K562 (cell line): ENCODE data around the gene TUBG2. TPM values are rescaled to one million over a fixed set of nuclear protein-coding genes. Genes with fewer than 3 reads are reported as not detected.
A peak's percentile ranks its signal among the peaks of the same experiment; 100 is the strongest.

Experiments used
- BHLHE40 ChIP-seq: IDR thresholded peaks from 2 replicates; pipeline ENCODE4 v1.6.1; 2011; ENCODE audit warnings: low read length, improper control_type of control experiment
- CHD1 ChIP-seq: fragments of 200-600 bp; sonication (generic); IDR thresholded peaks from one replicate; pipeline ENCODE4 v1.6.1; 2012; ENCODE audit warnings: mild to moderate bottlenecking, moderate library complexity, low read length, inconsistent platforms
- DDX20 ChIP-seq: fragments of 450-650 bp; IDR thresholded peaks from 2 replicates; pipeline ENCODE4 v1.6.1; 2016; ENCODE audit warnings: missing genetic modification characterization, low read depth, mild to moderate bottlenecking, missing compliant biosample characterization, moderate library complexity
- ERF ChIP-seq: fragments of 450-650 bp; formaldehyde crosslinking; IDR thresholded peaks from 2 replicates; pipeline ENCODE4 v1.4.0; 2020; ENCODE audit warnings: mild to moderate bottlenecking, mixed read lengths
- ETV5 ChIP-seq: sonication (generic); formaldehyde crosslinking; IDR thresholded peaks from 2 replicates; pipeline ENCODE4 v1.4.0; 2020; ENCODE audit warnings: low read depth, mild to moderate bottlenecking, missing genetic modification reagents
- MEF2D ChIP-seq: conservative IDR thresholded peaks from 2 replicates; pipeline ENCODE4 v1.6.1; 2016; ENCODE audit warnings: low read depth, missing genetic modification characterization, missing compliant biosample characterization
- NCOA4 ChIP-seq: fragments of 450-650 bp; IDR thresholded peaks from 2 replicates; pipeline ENCODE4 v1.6.1; 2018; ENCODE audit warnings: mild to moderate bottlenecking; ENCODE audit not compliant: partially characterized antibody
- NCOR1 ChIP-seq: fragments of 450-650 bp; IDR thresholded peaks from 2 replicates; pipeline ENCODE4 v1.6.1; 2016; ENCODE audit warnings: mild to moderate bottlenecking, moderate library complexity
- NUFIP1 ChIP-seq: fragments of 450-650 bp; IDR thresholded peaks from 2 replicates; pipeline ENCODE4 v1.6.1; 2018; ENCODE audit not compliant: partially characterized antibody
- PHF21A ChIP-seq: fragments of 450-650 bp; IDR thresholded peaks from 2 replicates; pipeline ENCODE4 v1.6.1; 2017; ENCODE audit warnings: low read depth, borderline replicate concordance
- SREBF1 ChIP-seq: fragments of 150-350 bp; IDR thresholded peaks from 2 replicates; pipeline ENCODE4 v1.6.1; 2014; ENCODE audit warnings: antibody characterized with exemption, low read depth, low read length, borderline replicate concordance
- XRCC4 ChIP-seq: IDR thresholded peaks from one replicate; pipeline ENCODE4 v1.6.1; 2011; ENCODE audit not compliant: insufficient read depth, insufficient read length; ENCODE audit errors: extremely low read depth
- ZFP30 ChIP-seq: fragments of 250-450 bp; sonication (Bioruptor Pico); IDR thresholded peaks from 2 replicates; pipeline ENCODE4 v1.8.0; 2022; ENCODE audit warnings: moderate library complexity, mild to moderate bottlenecking, inconsistent platforms, borderline replicate concordance
- ZNF384 ChIP-seq: IDR thresholded peaks from 2 replicates; pipeline ENCODE4 v1.6.1; 2012; ENCODE audit warnings: low read depth, low read length, improper control_type of control experiment
- ZNF699 ChIP-seq: fragments of 250-450 bp; sonication (Bioruptor Pico); IDR thresholded peaks from 2 replicates; pipeline ENCODE4 v1.8.0; 2021; ENCODE audit warnings: mild to moderate bottlenecking, moderate library complexity; ENCODE audit not compliant: insufficient replicate concordance
- polyA plus RNA-seq, 8 experiments: library from polyadenylated mRNA; depleted of rRNA in 4 of 8; stranded (reverse) in 5 of 8; unstranded in 3 of 8; fragments of >200 nt; fragmentation: Nextera tagmentation in 2 of 8; fragmentation: Illumina TruSeq in 1 of 8; extraction: Ambion mirVana in 2 of 8; extraction: Trizol in 1 of 8; gene quantifications; 2 replicates each; pipeline versions ENCODE4 v1.2.1 to v1.2.3, GENCODE V29; 2011 to 2014; ENCODE audit warnings: inconsistent platforms in 1 of 8, missing spikeins in 1 of 8
- total RNA-seq, 7 experiments: library from RNA; depleted of rRNA in 6 of 7; stranded (reverse); fragments of >200 nt in 6 of 7; fragmentation: Illumina TruSeq in 2 of 7; extraction: Trizol in 2 of 7; gene quantifications; 2 replicates each; pipeline versions ENCODE4 v1.2.1 to v1.2.3, GENCODE V29; 2011 to 2021; ENCODE audit warnings: low replicate concordance in 1 of 7
- TF ChIP-seq, protein P1 (sequence below): fragments of 150-350 bp; conservative IDR thresholded peaks from 2 replicates; pipeline ENCODE4 v1.6.1; 2014; ENCODE audit warnings: low read length
- TF ChIP-seq, protein P2 (sequence below), 2 experiments: fragments of 450-650 bp in 1 of 2; IDR thresholded peaks; 2 replicates each; pipeline ENCODE4 v1.6.1; 2011 to 2017; ENCODE audit warnings: low read depth in 2 of 2, antibody characterized with exemption in 1 of 2, borderline replicate concordance in 1 of 2, low read length in 1 of 2, mild to moderate bottlenecking in 1 of 2, mixed read lengths in 1 of 2; ENCODE audit not compliant: control insufficient read depth in 1 of 2
- TF ChIP-seq, protein P3 (sequence below): fragments of 450-650 bp; IDR thresholded peaks from 2 replicates; pipeline ENCODE4 v1.6.1; 2016; ENCODE audit warnings: antibody characterized with exemption
- TF ChIP-seq, protein P4 (sequence below): sonication (generic); formaldehyde crosslinking; IDR thresholded peaks from 2 replicates; pipeline ENCODE4 v1.8.0; 2022; ENCODE audit warnings: mild to moderate bottlenecking, missing genetic modification reagents

TUBG2 gene
- total and polyA plus RNA-seq, 9 of the 15 experiments (the other 6 are each of a cell fraction or from before 2014, with no cell fraction given) = 0.09 to 0.80 (median 0.24) TPM; not detected in 2

DNA sequence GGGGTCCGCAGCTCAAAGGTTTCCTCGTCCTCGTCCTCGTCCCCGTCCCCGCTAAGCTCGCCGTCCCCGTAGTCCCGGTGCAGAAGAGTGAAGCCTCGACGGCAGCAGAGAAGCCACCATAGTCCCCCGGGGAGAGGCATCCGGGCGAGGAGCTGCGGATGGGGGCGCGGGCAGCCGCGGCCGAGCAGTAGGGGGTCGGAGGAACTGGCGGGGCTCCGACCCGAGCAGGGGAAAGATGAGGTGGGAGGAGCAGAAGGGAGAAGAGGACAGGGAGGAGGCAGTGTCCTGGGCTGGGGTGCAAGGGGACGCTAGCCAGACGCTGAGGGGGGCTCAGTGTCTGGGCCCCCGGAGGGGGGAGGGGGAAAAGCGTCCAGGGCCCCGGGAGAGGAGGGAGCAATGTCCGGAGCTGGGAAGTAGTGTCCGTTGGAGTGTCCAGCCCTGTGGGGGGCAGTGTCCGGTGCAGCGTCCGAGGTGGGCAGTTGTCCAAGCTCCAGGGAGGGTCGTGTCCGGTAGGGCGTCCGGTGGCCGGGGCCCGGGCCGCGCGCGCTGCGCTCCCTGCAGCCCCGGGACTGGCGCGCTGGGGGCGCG is 17.4 kb downstream of the TUBG2 start, which contains the start of gene PLEKHH3 (continued):
- TF ChIP-seq, protein P1, sequence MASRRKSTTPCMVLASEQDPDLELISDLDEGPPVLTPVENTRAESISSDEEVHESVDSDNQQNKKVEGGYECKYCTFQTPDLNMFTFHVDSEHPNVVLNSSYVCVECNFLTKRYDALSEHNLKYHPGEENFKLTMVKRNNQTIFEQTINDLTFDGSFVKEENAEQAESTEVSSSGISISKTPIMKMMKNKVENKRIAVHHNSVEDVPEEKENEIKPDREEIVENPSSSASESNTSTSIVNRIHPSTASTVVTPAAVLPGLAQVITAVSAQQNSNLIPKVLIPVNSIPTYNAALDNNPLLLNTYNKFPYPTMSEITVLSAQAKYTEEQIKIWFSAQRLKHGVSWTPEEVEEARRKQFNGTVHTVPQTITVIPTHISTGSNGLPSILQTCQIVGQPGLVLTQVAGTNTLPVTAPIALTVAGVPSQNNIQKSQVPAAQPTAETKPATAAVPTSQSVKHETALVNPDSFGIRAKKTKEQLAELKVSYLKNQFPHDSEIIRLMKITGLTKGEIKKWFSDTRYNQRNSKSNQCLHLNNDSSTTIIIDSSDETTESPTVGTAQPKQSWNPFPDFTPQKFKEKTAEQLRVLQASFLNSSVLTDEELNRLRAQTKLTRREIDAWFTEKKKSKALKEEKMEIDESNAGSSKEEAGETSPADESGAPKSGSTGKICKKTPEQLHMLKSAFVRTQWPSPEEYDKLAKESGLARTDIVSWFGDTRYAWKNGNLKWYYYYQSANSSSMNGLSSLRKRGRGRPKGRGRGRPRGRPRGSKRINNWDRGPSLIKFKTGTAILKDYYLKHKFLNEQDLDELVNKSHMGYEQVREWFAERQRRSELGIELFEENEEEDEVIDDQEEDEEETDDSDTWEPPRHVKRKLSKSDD = no peak
- TF ChIP-seq NCOA4 (no peak), DDX20 (tag) (no peak), SREBF1 (no peak), NCOR1 (no peak), ZNF699 (CRISPR knock-in tag) (no peak), ZNF384 (no peak), ZFP30 (CRISPR knock-in tag) (no peak), CHD1 (peak; percentile 48), ERF (no peak), MEF2D (no peak), NUFIP1 (no peak), XRCC4 (no peak), PHF21A (0 out of 2 replicates have a peak, but pooled peaks have one; percentile 63), ETV5 (CRISPR knock-in tag) (peak; percentile 59), BHLHE40 (no peak)
- TF ChIP-seq, protein P2, sequence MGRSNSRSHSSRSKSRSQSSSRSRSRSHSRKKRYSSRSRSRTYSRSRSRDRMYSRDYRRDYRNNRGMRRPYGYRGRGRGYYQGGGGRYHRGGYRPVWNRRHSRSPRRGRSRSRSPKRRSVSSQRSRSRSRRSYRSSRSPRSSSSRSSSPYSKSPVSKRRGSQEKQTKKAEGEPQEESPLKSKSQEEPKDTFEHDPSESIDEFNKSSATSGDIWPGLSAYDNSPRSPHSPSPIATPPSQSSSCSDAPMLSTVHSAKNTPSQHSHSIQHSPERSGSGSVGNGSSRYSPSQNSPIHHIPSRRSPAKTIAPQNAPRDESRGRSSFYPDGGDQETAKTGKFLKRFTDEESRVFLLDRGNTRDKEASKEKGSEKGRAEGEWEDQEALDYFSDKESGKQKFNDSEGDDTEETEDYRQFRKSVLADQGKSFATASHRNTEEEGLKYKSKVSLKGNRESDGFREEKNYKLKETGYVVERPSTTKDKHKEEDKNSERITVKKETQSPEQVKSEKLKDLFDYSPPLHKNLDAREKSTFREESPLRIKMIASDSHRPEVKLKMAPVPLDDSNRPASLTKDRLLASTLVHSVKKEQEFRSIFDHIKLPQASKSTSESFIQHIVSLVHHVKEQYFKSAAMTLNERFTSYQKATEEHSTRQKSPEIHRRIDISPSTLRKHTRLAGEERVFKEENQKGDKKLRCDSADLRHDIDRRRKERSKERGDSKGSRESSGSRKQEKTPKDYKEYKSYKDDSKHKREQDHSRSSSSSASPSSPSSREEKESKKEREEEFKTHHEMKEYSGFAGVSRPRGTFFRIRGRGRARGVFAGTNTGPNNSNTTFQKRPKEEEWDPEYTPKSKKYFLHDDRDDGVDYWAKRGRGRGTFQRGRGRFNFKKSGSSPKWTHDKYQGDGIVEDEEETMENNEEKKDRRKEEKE (IDR thresholded peaks at IDR 0.05; ENCODE audit: borderline replicate concordance in 1 of 2, control insufficient read depth in 1 of 2, low read depth in 2 of 2, low read length in 1 of 2) = no peak
- TF ChIP-seq, protein P3, sequence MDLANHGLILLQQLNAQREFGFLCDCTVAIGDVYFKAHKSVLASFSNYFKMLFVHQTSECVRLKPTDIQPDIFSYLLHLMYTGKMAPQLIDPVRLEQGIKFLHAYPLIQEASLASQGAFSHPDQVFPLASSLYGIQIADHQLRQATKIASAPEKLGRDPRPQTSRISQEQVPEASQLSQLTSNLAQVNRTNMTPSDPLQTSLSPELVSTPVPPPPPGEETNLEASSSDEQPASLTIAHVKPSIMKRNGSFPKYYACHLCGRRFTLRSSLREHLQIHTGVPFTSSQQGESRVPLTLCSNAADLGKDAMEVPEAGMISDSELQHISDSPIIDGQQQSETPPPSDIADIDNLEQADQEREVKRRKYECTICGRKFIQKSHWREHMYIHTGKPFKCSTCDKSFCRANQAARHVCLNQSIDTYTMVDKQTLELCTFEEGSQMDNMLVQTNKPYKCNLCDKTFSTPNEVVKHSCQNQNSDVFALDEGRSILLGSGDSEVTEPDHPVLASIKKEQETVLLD = peak; percentile 81
- TF ChIP-seq, protein P4, sequence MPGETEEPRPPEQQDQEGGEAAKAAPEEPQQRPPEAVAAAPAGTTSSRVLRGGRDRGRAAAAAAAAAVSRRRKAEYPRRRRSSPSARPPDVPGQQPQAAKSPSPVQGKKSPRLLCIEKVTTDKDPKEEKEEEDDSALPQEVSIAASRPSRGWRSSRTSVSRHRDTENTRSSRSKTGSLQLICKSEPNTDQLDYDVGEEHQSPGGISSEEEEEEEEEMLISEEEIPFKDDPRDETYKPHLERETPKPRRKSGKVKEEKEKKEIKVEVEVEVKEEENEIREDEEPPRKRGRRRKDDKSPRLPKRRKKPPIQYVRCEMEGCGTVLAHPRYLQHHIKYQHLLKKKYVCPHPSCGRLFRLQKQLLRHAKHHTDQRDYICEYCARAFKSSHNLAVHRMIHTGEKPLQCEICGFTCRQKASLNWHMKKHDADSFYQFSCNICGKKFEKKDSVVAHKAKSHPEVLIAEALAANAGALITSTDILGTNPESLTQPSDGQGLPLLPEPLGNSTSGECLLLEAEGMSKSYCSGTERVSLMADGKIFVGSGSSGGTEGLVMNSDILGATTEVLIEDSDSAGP (CRISPR knock-in tag) = no peak
